IPS-NIHi7 (cell line): ENCODE measurements around the gene E2F2.

Source experiments
- DNase-seq: peaks from one replicate; pipeline ENCODE4 v3.0.0; 2012; ENCODE audit warnings: mixed read lengths; ENCODE audit errors: extremely low spot score

E2F2 gene

GRCh38 chr1:23530747-23531561 is at the start of gene E2F2:
Gene E2F2, minus strand, starts transcription at chr1:23531233. Its CDS starts 440 bp downstream, at chr1:23530793.
- peak; percentile 95 for DNase-seq

- DNase-seq = no peak
Observed at GRCh38 chr1:23578997-23579363, 47.9 kb upstream of the E2F2 start.

GRCh38 chr1:23578311-23578996 is 47.4 kb upstream of the E2F2 start:
- no peak for DNase-seq

GRCh38 chr1:23577056-23578004 is 46.3 kb upstream of the E2F2 start:
- DNase-seq = no peak

GRCh38 chr1:23576338-23577055 is 45.5 kb upstream of the E2F2 start:
- no peak for DNase-seq

GRCh38 chr1:23575226-23575810 is 44.3 kb upstream of the E2F2 start:
- no peak for DNase-seq

GRCh38 chr1:23574265-23574754 is 43.3 kb upstream of the E2F2 start:
- DNase-seq = no peak

GRCh38 chr1:23573574-23574182 is 42.6 kb upstream of the E2F2 start:
- DNase-seq = no peak

GRCh38 chr1:23571465-23571864 is 40.4 kb upstream of the E2F2 start:
- no peak for DNase-seq

GRCh38 chr1:23570001-23570691 is 39.1 kb upstream of the E2F2 start:
- no peak for DNase-seq

- no peak for DNase-seq
Observed at GRCh38 chr1:23568608-23569383, 37.8 kb upstream of the E2F2 start.

- DNase-seq = no peak
Observed at GRCh38 chr1:23567996-23568607, 37.1 kb upstream of the E2F2 start.

GRCh38 chr1:23567629-23567995 is 36.6 kb upstream of the E2F2 start:
- no peak for DNase-seq

GRCh38 chr1:23566304-23566703 is 35.3 kb upstream of the E2F2 start:
- DNase-seq = no peak

GRCh38 chr1:23565776-23566175 is 34.7 kb upstream of the E2F2 start:
- DNase-seq = no peak

GRCh38 chr1:23564529-23565122 is 33.6 kb upstream of the E2F2 start:
- no peak for DNase-seq

- no peak for DNase-seq
Observed at GRCh38 chr1:23563755-23564374, 32.8 kb upstream of the E2F2 start.

GRCh38 chr1:23563003-23563402 is 32.0 kb upstream of the E2F2 start:
- no peak for DNase-seq
